GM12891 (cell line): Measurements from ENCODE around the gene DMXL1.

Experiments used
- POLR2A ChIP-seq: IDR thresholded peaks from 2 replicates; pipeline ENCODE4 v1.6.1; 2011; ENCODE audit warnings: low read depth, low read length, control low read depth
- POLR2AphosphoS5 ChIP-seq: IDR thresholded peaks from 2 replicates; pipeline ENCODE4 v1.6.1; 2011; ENCODE audit warnings: low read depth, low read length, control low read depth
- POU2F2 ChIP-seq: IDR thresholded peaks from 2 replicates; pipeline ENCODE4 v1.6.1; 2011; ENCODE audit warnings: low read depth, mild to moderate bottlenecking, control low read depth, low read length, moderate library complexity

DNA sequence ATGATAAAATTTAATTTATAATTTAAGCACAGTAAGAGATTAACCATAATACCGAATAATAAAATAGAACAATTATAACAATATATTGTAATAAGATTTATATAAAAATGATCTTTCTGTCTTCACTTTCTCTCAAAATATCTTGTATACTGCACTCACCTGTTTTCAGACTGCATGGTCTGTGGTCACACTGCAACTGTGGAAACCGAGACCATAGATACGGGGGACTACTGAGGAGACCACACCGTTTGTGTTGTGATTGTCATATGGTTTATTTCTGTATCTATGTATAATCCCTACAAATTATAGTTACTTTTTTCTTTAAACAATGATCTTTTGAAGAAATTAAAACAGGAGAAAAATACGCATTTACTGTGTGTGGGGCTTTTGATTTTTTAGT, 206.1 kb downstream of the DMXL1 start:
- TF ChIP-seq POLR2AphosphoS5 (no peak), POLR2A (no peak), POU2F2 (no peak)
